ENCODE results near the gene RAD17. TPM values are rescaled to one million over a fixed set of nuclear protein-coding genes. Genes with fewer than 3 reads are reported as not detected.
"Not testable (repeated sequence)": the region's sequence is repeated elsewhere in the genome, so short reads cannot be mapped to it uniquely, and the experiment has no call there.

RAD17 gene
- total RNA-seq, 1 donor from 2014 or later = 14.5 TPM

DNA sequence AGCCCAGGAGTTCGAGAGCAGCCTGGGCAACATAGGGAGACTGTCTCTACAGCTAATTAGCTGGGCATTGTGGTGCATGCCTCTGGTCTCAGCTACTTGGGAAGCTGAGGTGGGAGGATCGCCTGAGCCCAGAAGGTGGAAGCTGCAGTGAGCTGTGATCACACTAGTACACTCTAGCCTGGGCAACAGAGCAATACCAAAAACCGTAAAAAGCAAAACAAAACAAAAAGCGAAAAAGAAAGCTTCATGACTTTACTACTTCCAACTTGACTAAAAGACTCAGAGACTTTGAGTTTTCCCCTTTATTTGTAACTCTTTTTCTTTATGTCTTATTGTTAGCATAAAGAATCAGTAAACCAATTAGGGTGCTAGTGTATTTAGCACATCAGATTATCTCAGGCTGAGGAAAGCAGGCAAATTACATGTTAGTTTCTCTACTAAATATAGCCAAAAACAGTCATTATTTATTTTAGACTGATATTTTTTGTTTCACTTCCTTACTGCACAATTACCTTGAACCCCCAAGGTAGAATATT, 5.4 kb downstream of the RAD17 start:
- DNase-seq (ENCODE audit: low read depth in 2 of 2) = no peak

DNA sequence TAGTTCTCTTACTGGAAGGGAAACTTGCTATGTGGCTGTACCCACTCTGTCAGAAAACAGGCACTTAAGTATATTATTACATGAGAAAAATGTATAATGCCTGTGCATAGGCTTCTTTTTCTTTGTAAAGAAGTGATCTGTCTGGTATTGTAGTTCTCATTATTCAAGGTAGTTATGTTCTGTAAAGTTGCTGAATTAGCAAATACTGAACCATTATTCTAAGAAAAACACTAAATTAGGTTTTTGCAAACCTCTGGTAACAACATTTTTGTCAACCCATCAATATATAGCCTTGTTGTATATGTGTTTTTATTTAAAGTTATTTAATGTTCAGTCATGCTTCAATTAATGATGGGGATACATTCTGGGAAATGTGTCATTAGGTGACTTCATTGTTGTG, 8.8 kb downstream of the RAD17 start:
- no peak for DNase-seq (ENCODE audit: low read depth in 2 of 2)

DNA sequence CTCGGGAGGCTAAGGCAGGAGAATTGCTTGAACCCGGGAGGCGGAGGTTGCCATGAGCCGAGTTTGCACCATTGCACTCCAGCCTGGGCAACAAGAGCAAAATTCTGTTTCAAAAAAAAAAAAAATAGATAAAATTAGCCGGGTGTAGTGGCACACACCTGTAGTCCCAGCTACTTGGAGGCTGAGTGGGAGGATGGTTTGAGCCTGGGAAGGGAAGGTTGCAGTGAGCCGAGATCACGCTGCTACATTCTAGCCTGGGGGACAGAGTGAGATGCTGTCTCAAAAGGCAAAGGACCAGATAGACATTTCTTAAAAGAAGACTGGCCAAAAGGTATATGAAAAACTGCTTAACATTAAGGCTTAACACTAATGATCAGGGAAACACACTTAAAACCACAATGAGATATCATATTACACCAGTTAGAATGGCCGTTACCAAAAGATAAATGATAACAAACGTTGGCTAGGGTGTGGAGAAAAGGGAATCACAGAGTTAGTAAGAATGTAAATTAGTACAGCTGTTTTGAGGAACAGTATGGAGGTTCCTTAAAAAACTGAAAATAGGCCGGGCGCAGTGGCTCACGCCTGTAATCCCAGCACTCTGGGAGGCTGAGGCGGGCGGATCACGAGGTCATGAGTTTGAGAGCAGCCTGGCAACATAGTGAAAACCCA, 35.2 kb downstream of the RAD17 start:
- no peak for DNase-seq (ENCODE audit: low read depth in 2 of 2)

DNA sequence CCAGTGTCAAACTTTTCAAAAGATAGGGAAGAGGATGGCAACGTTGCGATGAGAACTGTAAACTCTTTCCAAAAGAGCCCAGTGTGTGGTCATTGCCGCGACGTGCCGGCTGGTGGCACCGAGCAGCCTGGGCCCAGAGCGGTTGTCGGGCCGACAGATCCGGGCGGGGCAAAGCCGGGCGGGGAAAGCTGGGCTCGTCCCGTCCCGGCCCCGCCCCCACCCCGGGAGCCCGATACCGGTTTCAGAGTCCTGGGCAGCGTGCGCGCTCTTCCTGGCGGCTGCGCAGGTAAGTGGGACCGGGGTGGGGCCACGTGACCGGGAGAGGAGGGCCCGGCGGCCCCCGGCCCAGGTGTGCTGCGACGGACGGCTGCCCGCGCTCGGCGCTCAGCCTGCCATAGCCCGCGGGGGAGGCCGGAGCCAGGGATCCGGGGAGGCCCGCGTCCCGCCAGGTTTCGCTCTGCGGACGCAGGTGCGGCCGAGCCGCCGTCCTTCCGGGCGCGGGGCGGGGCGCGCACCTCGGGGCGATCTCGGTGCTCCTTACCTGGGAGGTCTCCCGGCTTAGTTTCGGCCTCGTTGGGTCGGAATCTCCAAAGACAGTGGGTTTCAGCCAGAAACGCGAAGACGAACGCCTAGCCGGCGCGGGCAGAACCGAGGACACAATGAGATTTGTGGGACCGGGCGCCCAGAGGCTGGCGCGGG, 45.4 kb downstream of the RAD17 start, which contains the start of gene MARVELD2:
Gene MARVELD2 (plus strand): TSS at position 232 of the 699 bp plus-strand sequence. CDS start 4,270 bp downstream, outside the sequence.
- DNase-seq (ENCODE audit: low read depth in 2 of 2) = peak; percentile 63 to 80

DNA sequence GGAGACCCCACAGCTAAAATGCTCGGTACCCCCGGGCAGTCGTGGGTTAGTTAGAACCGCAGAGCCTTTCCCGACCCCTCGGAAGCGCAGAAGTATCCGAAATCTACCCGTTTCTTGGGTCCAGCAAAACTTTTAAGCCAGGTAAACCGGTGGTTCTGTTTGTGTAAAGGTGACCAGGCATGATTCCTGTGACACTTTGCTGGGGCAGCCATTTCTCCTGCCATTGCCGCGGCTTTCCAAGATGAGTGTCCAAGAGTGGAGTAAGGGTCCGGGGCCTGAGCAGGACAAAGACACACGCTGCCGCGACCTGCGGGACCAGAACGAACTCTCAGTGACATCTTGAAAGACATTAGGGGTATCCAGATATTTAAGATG, 46.0 kb downstream of the RAD17 start:
- peak in 1 of 2 donors; percentile 3 for DNase-seq (ENCODE audit: low read depth in 2 of 2)

DNA sequence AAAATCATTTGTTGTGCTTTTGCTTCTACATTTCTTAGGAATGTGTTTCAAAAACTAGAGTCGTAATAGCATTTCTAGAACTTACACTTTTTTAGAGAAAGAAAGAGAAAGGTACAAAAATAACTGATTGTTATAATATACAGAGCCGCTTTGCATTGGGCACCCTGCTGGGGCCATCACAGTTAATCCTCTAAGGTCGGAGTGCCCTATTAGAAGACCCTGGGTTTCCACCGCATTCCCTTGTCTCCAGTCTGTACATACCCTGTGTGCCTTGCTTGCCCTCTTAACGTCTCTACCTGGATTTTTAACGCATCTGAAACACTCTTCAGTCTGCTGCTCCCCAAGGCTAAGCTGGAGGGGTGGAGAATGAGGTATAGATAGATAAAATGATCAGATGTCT, 46.6 kb downstream of the RAD17 start:
- DNase-seq (ENCODE audit: low read depth in 2 of 2) = no peak

DNA sequence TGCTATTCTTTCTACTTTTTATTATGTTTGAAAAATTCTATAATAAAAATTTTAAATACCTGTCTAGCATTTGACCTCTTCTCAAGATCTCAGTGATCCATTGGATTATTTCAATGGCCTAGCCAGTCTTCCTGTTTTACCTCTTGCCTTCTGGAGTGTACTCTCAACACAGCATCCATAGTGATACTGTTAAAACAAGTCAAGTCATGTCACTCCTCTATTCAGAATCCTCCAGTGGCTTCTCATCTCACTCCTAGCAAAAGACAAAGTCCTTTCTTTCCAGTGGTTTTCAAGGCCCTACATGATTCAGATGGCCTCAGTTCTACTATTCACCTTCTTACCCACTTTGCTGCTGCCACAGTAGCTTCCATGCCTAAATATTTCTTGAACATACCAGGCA, 47.1 kb downstream of the RAD17 start:
- no peak for DNase-seq (ENCODE audit: low read depth in 2 of 2)

DNA sequence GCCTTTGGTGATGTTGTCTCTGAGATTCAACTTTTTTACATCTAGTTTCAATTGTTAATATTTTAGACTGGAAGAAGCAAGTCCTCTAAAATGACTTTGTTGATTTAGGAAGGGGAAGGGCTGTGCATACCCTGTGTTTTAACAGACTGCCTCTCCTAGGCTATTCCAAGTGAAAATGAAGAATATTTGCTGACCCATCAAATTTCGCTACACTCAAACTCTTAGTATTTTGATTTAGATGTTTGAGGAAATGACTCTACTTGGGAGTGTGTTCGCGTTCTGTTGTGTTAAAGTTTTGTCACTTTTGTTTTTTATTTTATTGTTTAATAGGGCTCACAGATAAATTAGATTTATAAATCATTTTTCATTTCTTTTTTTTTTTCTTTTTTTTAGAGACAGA, 48.9 kb downstream of the RAD17 start:
- DNase-seq (ENCODE audit: low read depth in 2 of 2) = no peak

DNA sequence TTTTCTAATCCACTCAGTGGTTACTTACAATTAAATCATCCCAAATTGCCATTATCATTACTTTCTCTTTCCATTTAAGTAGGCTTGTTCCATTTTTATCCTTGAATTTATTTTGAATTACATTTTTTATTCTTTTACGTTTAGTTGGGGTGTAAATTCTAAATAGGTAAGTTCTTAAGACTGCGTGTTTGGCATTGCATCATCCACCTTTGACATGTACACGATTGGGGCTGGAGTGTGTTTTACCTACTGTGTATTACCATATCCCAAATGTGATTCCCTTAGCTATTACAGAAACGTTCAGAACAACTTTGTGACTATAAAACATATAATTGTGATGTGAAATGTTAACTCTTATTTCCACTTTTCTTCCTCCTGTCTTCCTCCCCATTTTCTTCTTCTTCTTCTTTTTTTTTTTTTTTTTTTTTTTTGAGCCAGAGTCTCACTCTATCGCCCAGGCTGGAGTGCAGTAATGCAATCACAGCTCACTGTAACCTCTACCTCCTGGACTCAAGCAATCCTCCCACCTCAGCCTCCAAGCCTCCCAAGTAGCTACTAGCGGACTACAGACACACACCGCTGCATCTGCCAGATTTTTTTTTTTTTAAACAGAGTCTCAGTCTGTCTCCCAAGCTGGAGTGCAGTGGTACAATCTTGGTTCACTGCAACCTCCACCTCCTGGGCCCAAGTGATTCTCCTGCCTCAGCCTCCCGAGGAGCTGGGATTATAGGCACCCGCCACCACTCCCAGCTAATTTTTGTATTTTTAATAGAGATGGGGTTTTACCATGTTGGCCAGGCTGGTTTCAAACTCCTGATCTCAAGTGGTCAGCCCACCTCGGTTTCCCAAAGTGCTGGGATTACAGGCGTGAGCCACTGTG, 62.0 kb downstream of the RAD17 start:
- DNase-seq (ENCODE audit: low read depth in 2 of 2) = no peak

DNA sequence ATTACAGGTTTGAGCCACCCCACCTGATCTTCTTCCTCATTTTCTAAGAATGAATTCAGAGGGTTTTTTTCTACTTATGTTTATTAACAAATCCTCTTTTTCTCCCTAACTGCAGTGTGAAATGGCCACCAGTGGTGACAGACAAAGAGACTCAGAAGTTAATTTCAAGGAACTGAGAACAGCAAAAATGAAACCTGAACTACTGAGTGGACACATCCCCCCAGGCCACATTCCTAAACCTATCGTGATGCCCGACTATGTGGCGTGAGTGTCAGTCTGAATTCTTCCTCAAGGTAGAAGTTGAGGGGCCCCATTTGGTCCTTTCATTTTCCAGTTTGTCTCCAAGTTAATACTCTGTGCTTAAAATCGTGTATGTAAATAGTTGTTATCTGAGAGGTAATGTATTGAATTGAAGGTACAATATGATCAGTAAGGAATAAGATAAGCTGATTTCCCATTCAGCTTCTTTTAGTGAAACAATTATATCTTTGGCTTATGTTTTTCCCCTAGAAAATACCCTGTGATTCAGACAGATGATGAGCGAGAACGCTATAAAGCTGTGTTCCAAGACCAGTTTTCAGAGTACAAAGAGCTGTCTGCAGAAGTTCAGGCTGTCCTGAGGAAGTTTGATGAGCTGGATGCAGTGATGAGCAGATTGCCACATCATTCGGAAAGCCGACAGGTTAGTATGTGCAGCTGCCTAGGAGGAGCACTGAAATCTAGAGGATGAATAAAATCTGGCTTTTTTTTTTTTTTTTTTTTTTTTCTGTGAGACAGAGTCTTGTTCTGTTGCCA, 63.0 kb downstream of the RAD17 start:
- no peak for DNase-seq (ENCODE audit: low read depth in 2 of 2)

DNA sequence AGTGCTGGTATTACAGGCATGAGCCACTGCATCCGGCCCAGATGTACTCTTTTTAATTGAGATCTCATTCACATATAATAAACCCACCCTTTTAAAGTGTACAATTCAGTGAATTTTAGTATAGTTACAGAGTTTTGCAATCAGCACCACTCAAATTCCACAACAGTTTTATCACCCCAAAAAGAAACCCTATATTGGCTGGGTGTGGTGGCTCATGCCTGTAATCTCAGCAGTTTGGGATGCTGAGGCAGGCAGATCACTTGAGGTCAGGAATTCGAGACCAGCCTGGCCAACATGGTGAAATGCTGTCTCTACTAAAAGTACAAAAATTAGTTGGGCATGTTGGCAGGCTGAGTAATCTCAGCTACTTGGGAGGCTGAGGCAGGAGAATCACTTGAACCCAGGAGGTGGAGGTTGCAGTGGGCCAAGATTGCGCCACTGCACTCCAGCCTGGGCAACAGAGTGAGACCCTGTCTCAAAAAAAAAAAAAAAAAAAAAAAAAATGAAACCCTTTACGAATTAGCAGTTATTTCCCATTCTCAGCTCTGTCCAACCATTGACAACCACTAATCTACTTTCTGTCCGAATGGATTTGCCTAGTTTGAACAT, 65.8 kb downstream of the RAD17 start:
- DNase-seq (ENCODE audit: low read depth in 2 of 2) = not testable (repeated sequence)

DNA sequence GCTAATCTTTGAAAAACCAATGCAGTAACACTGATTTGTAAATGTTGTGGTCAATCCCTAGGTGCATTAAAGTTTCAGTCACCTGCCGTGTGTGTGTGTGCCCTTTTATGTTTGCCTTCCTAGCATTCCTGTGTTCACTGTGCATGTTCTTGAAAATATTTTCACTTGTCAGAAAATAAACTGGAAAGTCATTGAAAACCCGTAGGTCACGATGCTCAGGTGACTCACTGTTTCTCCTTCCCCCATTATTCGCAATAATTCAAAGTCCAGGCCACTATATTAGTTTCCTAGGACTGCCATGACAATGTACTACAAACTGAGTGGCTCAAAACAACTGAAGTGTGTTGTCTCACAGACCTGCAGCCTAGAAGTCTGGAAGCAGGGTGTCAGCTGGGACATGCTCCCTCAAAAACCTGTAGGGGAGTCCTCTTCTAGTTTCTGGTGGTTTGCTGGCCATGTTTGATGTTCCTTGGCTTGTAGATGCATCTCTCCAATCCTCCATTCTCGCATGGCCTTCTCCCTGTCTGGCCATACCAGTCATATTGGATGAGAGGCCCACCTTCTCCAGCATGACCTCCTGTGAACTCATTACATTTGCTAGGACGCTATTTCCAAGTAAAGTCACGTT, 74.6 kb downstream of the RAD17 start:
- no peak for DNase-seq (ENCODE audit: low read depth in 2 of 2)

DNA sequence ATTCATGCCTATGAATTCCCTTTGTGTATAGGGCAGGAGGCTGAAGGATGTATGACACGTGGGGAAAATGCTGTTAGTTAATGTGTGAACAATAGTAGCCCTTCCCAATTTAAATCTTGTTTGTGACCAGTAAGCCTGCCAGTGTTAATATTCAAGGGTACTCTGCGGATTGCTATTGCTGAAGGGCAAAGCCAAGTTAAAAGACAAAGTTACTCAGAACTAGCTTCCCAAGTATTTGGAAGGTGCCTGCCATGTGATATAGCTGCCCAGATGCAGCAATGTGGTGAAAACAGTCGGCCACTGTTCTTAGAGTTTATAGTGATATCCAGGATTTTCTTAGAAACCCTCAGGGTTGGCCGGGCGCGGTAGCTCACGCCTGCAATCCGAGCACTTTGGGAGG, 79.9 kb downstream of the RAD17 start:
- no peak for DNase-seq (ENCODE audit: low read depth in 2 of 2)

DNA sequence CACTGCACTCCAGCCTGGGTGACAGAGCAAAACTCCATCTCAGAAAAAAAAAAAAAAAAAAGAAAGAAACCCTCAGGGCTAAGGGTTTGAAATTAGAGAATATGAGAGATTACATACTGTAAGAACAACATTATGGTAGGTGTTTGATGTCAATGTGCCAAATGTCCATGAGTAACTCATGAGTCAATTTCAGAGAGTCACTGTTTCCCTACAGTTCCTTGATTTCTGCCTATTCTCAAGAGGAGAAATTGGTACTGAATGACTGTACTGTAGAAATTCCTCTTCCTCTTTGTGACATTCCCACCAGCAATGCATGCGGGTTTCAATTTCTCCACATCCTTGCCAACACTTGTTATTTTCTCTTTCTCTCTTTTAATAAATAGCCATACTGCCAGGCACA, 80.5 kb downstream of the RAD17 start:
- peak in 1 of 2 donors; percentile 72 for DNase-seq (ENCODE audit: low read depth in 2 of 2)

DNA sequence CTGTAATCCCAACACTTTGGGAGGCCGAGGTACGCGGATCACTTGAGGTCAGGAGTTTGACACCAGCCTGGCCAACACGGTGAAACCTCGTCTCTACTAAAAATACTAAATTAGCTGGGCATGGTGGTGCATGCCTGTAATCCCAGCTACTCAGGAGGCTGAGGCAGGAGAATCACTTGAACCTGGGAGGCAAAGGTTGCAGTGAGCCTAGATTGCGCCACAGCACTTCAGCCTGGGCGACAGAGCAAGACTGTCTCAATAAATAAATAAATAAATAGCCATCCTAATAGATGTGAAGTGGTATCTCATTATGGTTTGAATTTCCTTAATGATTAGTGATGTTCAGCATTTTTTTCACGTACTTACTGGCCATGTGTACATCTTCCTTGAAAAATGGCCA, 80.9 kb downstream of the RAD17 start:
- not testable (repeated sequence) for DNase-seq (ENCODE audit: low read depth in 2 of 2)

DNA sequence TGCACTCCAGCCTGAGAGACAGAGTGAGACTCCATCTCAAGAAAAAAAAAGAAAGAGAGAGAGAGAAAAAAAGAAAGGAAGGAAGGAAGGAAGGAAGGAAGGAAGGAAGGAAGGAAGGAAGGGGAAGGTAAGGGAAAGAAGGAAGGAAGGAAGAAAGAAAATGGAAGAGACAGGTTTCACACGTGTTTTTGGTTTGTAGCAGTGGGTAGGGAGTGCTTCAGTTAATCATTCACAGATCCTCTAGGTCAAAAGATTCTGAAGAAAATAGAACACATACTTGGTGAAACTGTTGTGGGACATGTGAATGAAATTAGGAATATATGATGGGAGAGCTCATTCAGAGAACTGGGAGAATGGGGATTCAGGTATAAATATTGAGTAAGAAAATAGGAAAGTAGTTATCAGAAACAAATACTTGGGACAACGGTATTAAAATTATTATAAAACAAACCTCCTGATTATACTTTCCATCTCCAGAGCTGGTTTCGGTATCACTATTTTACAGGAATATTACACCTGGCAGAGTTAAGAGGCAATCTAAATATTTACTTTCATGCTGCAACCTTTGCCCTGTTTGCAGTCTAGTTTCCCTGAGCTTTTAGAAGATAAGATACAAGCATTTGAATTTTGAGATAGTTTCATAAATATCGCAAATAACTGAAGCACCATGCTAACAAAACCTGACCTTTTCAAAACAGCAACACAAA, 82.5 kb downstream of the RAD17 start:
- DNase-seq (ENCODE audit: low read depth in 2 of 2) = no peak

DNA sequence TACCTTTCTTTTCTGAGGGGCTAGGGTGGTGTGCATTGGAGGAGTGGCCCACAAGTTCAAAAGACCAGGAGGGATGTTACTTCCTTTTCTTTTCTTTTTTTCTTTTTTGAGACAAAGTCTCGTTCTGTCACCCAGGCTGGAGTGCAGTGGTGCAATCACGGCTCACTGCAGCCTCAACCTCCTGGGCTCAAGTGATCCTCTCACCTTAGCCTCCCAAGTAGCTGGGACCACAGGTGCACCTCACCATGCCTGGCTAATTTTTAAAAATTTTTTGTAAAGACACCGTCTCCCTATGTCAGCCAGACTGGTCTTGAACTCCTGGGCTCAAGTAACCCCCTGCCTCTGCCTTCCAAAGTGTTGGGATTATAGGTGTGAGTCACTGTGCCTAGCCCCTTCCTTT, 83.9 kb downstream of the RAD17 start:
- DNase-seq (ENCODE audit: low read depth in 2 of 2) = not testable (repeated sequence)

DNA sequence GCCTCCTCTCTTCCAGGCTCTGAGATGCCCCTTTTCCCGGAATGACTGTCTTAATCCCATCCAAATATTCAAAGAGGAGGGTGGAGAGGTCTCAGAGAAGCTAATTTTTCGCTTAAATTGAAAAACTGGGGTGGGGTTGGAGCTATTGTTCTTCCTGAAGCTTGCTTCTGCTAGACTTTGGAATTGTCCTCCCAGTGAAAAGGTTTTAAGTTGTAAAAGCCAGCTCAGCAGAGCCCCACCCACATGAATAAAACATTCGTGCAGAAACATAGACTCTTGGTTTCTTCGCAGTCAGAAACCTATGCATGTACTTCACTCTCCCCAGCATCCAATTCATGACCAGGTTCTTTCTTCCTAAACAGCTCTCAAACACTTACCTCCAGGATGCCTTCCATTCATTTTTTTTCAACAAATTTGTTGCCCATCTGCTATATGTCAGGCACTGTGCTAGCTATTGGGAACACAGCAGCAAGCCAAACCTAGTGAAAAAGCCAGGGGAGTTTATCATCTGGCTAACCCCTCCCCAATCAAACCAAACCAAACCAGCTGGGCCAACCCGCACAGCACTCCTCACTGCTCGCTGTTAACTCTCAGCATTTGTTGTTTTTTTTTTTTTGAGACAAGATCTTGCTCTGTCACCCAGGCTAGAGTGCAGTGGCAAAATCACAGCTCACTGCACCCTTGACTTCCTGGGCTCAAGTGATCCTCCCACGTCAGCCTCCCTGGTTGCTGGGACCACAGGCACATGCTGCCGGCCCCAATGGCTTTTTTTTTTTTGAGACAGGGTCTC, 85.0 kb downstream of the RAD17 start:
- DNase-seq (ENCODE audit: low read depth in 2 of 2) = no peak
